Caki2 (cell line): ENCODE results near the gene ZFR. TPM values are rescaled to one million over a fixed set of nuclear protein-coding genes. Genes with fewer than 3 reads are reported as not detected.
"Not testable (repeated sequence)": the region's sequence is repeated elsewhere in the genome, so short reads cannot be mapped to it uniquely, and the experiment has no call there.

Source experiments
- DNase-seq: peaks from one replicate; pipeline ENCODE4 v3.0.0-alpha.2; 2015; ENCODE audit warnings: low read depth
- in situ Hi-C: cut with HindIII; loops from 2 replicates; pipeline ENCODE4 v1.10.0; 2016; ENCODE audit warnings: low sequenced_read_pairs, low pct_unique_long_range_greater_than_20kb, mixed read lengths
- total RNA-seq: library from RNA; depleted of rRNA; stranded (reverse); fragments of >200 nt; shearing (Covaris generic); gene quantifications from 2 replicates; pipeline ENCODE4 v1.2.3, GENCODE V29; 2014; ENCODE audit warnings: low replicate concordance

The ZFR gene
- total RNA-seq, 1 experiment from 2014 or later = 44.6 TPM

GRCh38 chr5:32339878-32340277, 104.7 kb downstream of the ZFR start:
- in situ Hi-C loops = no loop called here
- DNase-seq = no peak

GRCh38 chr5:32339198-32339597, 105.3 kb downstream of the ZFR start:
- in situ Hi-C loops = no loop called here
- peak; percentile 13 for DNase-seq

- DNase-seq = no peak
- in situ Hi-C loops = no loop called here
Measured at GRCh38 chr5:32332966-32333365, 111.6 kb downstream of the ZFR start.

GRCh38 chr5:32332361-32332760, 112.2 kb downstream of the ZFR start:
- in situ Hi-C loops = no loop called here
- no peak for DNase-seq

GRCh38 chr5:32331935-32332274, 112.6 kb downstream of the ZFR start:
- DNase-seq = no peak
- in situ Hi-C loops = no loop called here

- no peak for DNase-seq
- in situ Hi-C loops = no loop called here
Measured at GRCh38 chr5:32331217-32331934, 113.2 kb downstream of the ZFR start.

- DNase-seq = no peak
- in situ Hi-C loops = no loop called here
Measured at GRCh38 chr5:32330126-32330971, 114.2 kb downstream of the ZFR start.

- DNase-seq = peak; percentile 12
- in situ Hi-C loops = no loop called here
Measured at GRCh38 chr5:32329395-32329834, 115.1 kb downstream of the ZFR start.

- in situ Hi-C loops = no loop called here
- peak; percentile 16 for DNase-seq
Measured at GRCh38 chr5:32326216-32326772, 118.2 kb downstream of the ZFR start.

- DNase-seq = no peak
Measured at GRCh38 chr5:32325616-32326015, 118.9 kb downstream of the ZFR start.

GRCh38 chr5:32325062-32325461, 119.5 kb downstream of the ZFR start:
- in situ Hi-C loops = no loop called here
- DNase-seq = no peak

More at GRCh38 chr5:32325616-32326015, 118.9 kb downstream of the ZFR start:
- in situ Hi-C loops = no loop called here

GRCh38 chr5:32323741-32324140, 120.8 kb downstream of the ZFR start:
- no peak for DNase-seq
- in situ Hi-C loops = no loop called here

GRCh38 chr5:32322882-32323281, 121.7 kb downstream of the ZFR start:
- in situ Hi-C loops = no loop called here
- DNase-seq = no peak

- DNase-seq, in situ Hi-C loops: not testable (repeated sequence)
Measured at GRCh38 chr5:32321787-32322186, 122.8 kb downstream of the ZFR start.

- in situ Hi-C loops = no loop called here
- no peak for DNase-seq
Measured at GRCh38 chr5:32320576-32320975, 124.0 kb downstream of the ZFR start.

- in situ Hi-C loops = no loop called here
- no peak for DNase-seq
Measured at GRCh38 chr5:32319926-32320543, 124.5 kb downstream of the ZFR start.

- in situ Hi-C loops = no loop called here
Measured at GRCh38 chr5:32319392-32319791, 125.1 kb downstream of the ZFR start.

GRCh38 chr5:32317041-32317440, 127.5 kb downstream of the ZFR start:
- DNase-seq = no peak
- in situ Hi-C loops = no loop called here

More at GRCh38 chr5:32319392-32319791, 125.1 kb downstream of the ZFR start:
- DNase-seq = no peak
